Right ventricle myocardium inferior (tissue), 1 donor: ENCODE results near the gene PKIG. TPM values are rescaled to one million over a fixed set of nuclear protein-coding genes. Genes with fewer than 3 reads are reported as not detected.
A peak's percentile ranks its signal among the peaks of the same experiment; 100 is the strongest.

ENCODE experiments used
- ATAC-seq: fragments of 200-7000 bp; cut with Tn5 transposase; one replicate; pipeline ENCODE4 v1.9.1; 2020; ENCODE audit warnings: mild to moderate bottlenecking, moderate library complexity
- DNase-seq: peaks from one replicate; pipeline ENCODE4 v3.0.0; 2021; ENCODE audit errors: missing footprints
- intact Hi-C: fragments of 100-400 bp; cut with DNase I; formaldehyde crosslinking; loops from one replicate; pipeline ENCODE4 v1.11.0; 2022
- total RNA-seq: library from RNA; stranded (reverse); fragmentation: NEBNext Ultra II Directional; extraction: Animal tissue kit (Norgen Biotek cat#: 25700); gene quantifications from one replicate; pipeline ENCODE4 v1.2.1, GENCODE V29; 2021
- donor health status: DM: no; HTN: yes; CAD: no; lungs with severe emphysema.

Gene PKIG
- total RNA-seq, 1 donor from 2014 or later = 206 TPM

- intact Hi-C loops = no loop called here
- ATAC-seq (no peak), DNase-seq (no peak)
Measured at GRCh38 chr20:44566018-44566417, 16.4 kb upstream of the PKIG start.

GRCh38 chr20:44566811-44567210 is 15.6 kb upstream of the PKIG start:
- ATAC-seq (no peak), DNase-seq (no peak)
- intact Hi-C loops = no loop called here

GRCh38 chr20:44570367-44570766 is 12.0 kb upstream of the PKIG start:
- DNase-seq (no peak), ATAC-seq (no peak)
- intact Hi-C loops = loop anchor here (5.0 kb wide), 1 partner anchor 38 kb away; no protein-coding TSS in a partner anchor

DNA sequence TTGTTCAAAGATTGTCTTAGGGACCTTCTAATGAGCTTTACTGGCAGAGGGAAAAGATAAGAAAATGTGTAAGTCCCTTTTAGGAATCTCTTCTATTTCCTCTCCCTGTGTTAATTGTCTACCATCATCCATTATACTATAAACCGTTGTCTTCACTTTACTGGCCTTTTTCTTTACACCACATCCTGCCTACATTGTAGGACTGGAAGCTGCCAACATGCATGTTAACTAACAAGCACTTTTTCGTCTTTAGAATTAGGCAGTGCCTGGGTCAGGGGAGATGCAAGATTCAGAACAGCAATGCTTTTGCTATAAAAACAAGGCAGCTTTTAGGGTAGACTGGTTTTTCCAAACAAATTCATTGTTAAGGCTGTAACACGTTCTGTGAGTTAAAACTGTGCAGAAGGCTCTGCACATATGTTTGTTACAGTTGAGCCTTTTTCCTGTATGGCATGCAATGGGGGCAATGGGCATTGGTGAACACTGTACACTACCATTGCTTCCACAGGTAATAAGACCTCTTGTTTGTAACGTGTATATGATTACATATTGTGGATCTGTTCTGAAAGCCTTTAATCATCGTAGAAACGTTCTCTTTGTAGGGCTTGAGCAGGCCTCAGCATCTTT is 10.9 kb upstream of the PKIG start:
- DNase-seq = no peak
- no peak for ATAC-seq
- intact Hi-C loops = loop anchor here (5.0 kb wide), 1 partner anchor 39 kb away; no protein-coding TSS in a partner anchor

- DNase-seq (no peak), ATAC-seq (peak; percentile 92)
- intact Hi-C loops = loop anchor here (5.0 kb wide), 1 partner anchor 41 kb away; no protein-coding TSS in a partner anchor
Measured at GRCh38 chr20:44572551-44573500, 9.6 kb upstream of the PKIG start.

- intact Hi-C loops = loop anchor here (5.0 kb wide), 1 partner anchor 41 kb away; no protein-coding TSS in a partner anchor
- no peak for ATAC-seq
- DNase-seq = no peak
Measured at GRCh38 chr20:44573501-44573869, 8.9 kb upstream of the PKIG start.

- DNase-seq (no peak), ATAC-seq (no peak)
- intact Hi-C loops = loop anchor here (5.0 kb wide), 1 partner anchor 42 kb away; no protein-coding TSS in a partner anchor
Measured at GRCh38 chr20:44574372-44574771, 8.0 kb upstream of the PKIG start.

GRCh38 chr20:44576297-44576696 is 6.1 kb upstream of the PKIG start:
- intact Hi-C loops = loop anchor here (1.0 kb wide), 1 partner anchor 34 kb away; no protein-coding TSS in a partner anchor
- DNase-seq = no peak
- no peak for ATAC-seq

DNA sequence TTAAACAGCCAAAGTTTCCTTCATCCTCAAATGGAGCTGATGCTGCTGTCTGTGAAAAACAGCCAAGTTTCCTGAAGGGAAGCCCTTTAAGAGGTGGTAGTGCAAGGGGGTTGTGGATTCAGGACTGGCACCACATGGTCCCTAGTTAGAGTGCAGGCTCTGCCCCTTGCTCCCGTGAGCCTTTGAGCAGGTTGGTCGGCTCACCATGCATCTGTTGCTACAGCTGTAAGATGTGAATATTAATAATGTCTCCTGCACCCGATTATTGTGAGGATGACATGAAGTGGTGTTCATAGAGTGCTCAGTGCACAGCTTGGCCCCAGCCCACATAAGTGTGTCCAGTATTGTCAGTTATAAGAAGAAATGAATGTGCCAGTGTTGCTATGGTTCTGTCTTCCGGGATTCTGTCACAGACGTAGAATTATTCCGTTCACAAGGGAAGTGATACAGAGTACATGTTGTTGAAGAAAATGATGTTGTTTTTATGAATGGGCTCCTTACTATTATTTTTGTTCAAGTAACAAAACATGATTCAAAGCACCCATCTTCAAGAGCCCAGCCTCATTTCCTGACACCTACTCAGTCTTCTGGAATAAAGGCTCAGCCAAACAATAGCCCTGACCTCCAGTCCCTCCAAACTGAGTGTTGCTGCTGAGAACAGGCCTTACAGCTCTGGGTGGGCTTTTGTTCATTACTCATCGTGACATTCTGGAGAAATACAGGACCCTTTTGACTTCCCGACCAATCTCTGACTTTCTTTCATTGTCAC is 2.9 kb upstream of the PKIG start:
- ATAC-seq (no peak), DNase-seq (no peak)

DNA sequence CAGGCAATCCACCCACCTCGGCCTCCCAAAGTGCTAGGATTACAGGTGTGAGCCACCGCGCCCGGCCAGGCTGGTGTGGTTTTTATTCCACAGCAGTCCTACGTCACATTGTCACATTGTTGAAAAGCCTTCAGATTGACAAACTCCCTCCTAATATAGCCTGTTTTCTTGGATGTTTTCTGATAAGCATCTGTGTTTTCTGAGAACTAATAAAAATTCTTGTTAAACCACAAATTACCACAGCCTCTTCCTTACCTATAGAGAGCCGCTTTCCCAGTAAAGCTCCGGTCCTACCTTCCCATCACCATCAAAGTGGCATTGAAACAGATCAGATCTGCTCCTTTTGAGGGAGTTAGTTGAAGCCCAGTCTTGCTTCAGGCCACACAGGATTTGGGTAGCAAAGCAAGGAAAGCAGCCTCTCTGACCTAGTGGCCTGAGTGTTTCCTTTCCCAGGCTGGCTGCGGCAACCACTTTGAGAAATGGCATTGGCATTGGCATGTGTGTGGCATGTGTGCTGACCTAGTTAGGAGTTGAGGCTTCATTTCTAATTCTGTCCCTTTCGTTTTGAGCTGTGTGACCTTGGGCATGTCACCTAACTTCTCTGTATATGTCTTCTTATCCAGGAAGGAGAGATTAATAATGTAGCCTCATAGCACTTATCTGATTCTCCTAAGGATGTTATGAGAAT is 1.7 kb upstream of the PKIG start:
- DNase-seq (no peak), ATAC-seq (no peak)
- intact Hi-C loops = no loop called here

More for the DNA sequence above, 2.9 kb upstream of the PKIG start:
- intact Hi-C loops = no loop called here

- intact Hi-C loops = no loop called here
- DNase-seq (no peak), ATAC-seq (no peak)
Measured at GRCh38 chr20:44581515-44581914, 864 bp upstream of the PKIG start.

DNA sequence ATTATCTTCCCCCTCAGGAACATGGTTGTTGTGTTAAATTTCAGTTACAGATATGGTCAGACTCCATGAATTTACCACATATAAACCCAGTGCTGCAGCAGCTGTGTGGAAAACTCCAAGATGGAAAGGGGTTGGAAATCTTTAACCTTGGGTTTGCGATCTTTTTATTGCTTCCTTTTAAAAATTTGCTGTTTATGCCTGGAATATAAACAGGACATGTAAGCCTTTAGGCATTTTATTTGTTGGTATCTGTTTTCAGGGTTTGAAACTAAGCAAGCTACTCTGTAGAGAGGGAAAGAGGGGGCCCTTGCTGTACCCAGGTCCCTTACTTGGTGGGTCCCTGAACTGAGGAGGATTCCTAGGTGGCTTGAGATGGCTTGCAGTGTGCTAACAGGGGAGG is 778 bp downstream of the PKIG start:
- DNase-seq (no peak), ATAC-seq (no peak)
- intact Hi-C loops = loop anchor here (2.0 kb wide), 1 partner anchor 16 kb away; no protein-coding TSS in a partner anchor

GRCh38 chr20:44584162-44584561 is 1.8 kb downstream of the PKIG start:
- DNase-seq (no peak), ATAC-seq (no peak)
- intact Hi-C loops = no loop called here

DNA sequence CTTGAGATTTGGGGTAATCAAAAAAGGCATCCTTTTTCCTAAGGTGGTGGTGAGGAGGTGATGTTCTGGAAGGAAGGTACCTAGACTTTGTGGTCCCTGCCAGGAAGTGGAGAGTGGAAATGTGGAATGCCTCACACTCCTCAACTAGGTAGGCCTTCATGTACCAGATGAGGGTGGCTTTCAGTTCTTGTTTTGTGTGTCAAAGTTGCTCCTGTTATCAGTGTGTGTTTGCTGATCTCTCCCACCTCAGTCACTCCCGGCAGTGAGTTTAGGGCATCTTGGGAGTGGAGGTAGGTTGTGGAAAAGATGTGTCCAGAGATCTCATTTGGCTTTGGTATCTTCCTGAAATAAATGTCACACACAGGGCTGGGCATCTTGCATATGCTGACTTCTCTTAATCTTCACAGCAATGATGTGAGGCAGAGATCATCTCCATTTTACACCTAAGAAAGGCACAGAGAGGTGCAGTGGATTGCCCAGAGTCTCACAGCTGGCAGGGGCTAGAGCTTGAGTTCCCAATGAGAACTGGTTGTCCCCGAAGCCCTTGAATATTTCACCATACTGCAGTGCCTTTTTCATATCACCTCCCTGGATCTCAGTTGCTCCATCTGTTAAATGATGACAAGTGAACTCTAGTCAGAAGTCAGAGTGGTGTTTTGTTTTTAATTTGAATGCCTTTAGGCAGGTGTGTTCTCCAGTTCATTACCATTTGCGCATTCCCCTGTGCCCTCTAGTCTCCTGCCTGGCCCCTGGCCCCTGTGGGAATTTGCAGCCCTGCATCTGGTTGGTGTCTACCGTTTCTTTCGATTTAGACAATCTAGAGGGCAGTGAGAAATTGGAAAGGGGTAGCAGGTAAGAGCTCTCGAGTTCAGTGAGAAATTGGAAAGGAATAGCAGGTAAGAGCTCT is 2.9 kb downstream of the PKIG start:
- DNase-seq (no peak), ATAC-seq (no peak)
- intact Hi-C loops = no loop called here

DNA sequence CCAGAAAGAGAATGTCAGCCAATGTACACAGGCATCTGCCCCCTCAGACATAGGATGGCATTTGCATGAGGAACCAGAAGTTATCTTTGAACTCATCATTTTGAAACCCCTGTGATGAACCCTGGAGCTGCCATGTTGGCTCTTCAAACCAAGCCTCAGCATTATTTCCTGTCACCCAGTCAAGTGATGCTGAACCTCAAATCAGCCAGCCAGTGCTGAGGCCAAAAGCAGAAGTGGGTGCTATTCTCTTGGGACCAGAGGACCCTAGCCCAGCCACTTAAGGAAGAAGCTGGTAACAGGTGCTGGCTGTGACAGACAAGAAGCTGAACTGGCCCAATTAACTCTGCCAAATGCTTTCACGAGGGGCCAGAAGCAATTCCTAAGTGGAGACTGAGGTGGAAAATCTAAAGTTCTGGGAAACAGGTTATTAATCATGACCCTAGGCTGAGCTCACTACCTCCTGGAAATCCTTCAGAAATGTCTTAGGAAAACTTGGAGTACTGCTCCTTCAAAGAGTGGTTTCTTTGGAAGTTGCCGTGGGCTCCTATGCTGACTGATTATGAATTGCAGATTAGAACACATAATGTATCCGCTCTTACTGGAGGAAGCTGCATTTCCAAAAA is 4.0 kb downstream of the PKIG start:
- no peak for ATAC-seq
- intact Hi-C loops = no loop called here
- no peak for DNase-seq

DNA sequence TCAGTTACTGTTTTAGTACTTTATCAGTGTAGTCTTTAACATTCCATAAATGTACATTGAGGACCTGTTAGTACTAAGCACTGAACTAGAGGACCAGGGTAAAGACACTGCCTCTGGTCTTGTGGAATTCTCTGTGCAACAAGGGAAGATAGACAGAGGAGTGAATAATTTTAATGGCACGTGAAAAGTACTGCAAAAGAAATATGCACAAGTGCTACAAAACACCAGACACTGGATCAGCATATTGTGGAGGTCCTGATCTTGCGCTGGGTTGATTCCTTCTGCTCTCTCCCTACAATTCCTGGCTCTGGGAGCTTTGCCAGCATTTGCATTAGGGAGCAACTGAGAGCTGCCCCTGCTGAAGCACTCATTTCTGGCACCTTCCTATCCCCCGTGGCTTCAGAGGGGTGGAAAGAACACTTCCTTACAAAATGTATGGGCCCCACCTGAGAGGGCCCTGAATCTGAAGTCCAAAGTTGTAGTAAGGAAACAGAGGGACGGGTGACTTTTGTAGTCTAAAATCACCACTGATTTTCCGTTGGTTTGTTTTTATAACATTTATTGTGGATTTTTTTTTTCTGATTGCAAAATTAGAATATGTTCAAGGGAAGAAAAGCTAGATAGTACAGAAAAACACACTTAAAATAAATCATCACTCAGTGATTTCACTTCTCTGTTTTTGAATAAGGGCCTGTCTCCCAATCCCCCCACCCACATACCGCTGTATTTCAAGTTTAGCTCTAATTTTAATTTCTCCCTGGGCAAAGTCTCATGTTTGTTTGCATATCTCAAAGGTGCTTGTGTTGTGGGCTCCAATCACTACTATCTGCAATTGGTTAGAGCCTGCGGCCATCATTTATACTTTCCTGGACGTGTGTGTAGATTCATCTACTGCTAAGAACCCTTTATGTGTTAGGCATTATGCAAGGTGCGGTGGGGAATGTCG is 4.9 kb downstream of the PKIG start:
- no peak for DNase-seq
- no peak for ATAC-seq
- intact Hi-C loops = no loop called here
